SIG-M5 treated with dmso at 0.1 percent for 504 hours (cell line): ENCODE data around the gene B4GALNT3.

Experiments
- DNase-seq: peaks from one replicate; lab custom pipeline; 2025; ENCODE audit not compliant: unreplicated experiment; lab: John Stamatoyannopoulos, UW

Gene B4GALNT3

DNA sequence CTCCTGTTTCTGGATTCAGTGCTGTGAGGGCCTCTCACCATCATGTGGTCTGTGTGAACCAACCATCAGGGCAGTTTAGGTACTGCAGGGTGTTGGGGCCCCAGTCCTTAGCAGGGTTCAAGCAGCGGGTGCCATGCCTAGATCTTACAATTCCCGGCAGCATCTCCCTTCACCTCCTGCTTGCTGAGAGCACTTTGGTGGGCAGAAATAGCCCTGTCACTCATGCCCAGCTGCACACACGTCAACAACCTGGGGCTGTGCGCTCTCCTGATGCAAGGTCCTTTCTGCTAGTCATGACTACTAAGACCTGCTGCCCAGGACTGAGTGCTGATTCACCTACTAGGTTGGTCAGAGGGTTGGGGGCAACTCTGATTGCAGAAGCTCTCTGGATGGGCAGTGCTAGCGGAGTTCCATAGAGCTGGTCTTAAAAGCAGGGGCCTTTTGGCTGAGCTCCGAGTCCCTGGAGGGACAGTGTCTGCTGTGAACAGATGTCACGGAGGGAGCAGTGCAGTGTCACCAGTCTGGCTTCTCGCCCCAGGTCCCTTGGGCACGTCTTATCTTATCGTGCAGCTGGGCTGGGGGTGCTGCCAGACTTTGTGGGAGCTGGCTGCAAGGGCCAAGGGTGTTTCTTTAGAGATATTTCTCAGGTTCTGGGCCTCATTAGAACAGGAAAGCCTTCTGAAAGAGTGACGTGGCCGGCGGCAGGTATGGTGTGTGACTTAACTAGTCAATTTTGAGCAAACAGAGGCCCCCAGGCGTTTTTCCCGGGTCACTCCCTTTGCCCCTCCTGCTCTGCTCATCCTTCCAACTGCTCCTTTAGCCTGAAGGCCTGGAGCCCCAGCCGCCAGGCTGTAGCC lies 131.7 kb downstream of the B4GALNT3 start:
- no peak for DNase-seq

DNA sequence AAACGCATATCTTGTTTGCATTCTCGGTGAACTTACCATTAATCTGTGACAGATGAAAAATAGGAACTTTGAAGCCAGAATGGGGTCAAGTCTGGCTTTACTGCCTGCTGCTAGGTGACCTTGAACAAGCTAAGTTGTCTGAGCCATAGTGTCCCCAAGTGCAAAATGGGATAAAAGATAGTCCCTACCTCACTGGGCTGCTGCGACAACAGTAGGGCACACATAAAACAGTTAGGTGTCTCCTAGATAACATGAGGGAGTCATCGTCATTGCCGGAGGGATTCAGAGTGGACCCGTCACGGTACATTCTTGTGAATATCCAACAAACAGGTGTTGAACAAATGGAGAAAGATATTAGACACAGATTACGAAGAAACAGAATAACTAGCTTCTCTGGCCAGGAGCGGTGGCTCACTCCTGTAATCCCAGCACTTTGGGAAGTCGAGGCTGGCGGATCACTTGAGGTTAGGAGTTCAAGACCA lies 132.3 kb downstream of the B4GALNT3 start:
- DNase-seq = no peak

DNA sequence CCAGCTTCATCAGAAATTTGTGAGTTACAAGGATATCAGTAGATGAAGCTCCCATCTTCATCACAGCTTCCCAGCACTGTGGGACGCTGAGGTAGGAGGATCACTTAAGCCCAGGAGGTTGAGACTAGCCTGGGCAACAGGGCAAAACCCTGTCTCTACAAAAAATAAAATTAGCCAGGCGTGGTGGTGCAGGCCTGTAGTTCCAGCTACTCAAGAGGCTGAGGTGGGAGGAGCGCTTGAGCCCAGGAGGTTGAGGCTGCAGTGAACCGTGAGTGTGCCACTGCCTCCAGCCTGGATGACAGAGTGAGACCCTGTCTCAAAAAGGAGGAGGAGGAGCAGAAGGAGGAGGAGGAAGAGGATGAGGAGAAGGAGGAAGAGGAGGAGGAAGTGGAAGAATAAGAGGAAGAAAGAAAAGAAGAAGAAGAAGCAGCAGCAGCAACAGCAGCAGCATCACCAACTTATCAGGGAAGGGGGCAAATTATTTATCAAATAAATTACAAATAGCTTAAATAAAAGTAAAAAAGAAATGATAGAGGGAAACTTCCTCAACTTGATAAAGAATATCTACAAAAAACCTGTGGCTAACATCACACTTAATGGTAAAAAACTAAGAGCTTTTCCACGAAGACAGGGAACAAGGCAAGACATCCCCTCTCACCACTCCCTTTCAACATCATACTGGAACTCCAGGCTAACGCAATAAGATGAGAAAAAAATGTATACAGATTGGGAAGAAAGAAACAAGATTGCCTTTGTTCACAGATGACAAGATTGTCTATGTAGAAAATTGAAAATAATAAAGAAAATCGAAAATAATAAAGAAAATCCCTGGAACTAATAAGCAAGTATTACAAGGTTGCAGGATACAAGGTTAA lies 133.9 kb downstream of the B4GALNT3 start:
- no peak for DNase-seq

DNA sequence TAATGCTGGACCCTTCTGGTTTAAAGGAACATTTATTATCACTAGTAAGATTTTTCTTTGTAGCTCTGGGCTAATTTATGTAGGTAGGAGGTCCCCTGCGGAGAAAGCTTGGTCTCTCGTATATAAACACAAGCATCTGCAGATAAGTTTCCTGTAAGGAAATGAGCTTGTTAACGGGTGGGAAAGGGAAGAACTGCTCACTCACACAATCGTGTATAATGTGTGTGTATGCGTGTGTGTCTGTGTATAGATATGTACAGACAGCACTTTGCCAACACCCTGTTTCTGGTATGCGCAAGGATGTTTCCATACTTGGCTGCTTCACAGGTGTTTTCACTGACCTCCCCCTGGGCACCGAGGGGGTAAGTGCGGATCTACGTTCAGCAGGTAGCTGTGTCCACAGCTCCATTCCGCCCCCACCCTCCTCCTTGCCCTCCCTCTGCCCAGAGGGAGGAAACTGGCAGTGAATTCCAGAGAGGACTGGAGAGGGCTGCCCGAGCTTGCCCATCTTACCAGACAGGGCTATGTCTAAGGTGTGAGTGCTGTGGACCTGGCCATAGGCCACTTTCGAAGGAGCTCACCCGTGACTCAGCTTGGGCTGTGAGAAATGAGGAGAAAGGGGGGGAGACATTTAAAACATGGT lies 138.3 kb downstream of the B4GALNT3 start:
- DNase-seq = no peak

DNA sequence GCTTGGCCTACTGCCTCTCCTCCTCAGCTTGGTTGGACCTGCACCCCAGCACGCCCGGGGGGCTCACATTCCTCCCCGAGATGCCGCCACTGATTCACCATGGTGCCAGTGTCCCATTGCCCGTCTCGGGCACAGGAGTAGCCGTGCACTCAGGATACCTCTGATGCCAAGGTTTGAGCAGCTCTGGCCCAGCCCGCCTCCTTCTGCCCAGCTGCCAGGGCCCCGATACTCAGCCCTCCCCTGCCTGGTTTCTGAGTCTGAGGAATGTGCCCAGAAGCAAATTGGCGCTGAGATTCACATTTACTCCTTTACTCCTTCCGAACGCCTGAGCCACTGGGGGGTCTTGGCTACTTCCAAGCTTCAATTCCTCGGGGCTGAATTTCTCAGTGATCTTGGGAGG lies 140.0 kb downstream of the B4GALNT3 start:
- DNase-seq = no peak

DNA sequence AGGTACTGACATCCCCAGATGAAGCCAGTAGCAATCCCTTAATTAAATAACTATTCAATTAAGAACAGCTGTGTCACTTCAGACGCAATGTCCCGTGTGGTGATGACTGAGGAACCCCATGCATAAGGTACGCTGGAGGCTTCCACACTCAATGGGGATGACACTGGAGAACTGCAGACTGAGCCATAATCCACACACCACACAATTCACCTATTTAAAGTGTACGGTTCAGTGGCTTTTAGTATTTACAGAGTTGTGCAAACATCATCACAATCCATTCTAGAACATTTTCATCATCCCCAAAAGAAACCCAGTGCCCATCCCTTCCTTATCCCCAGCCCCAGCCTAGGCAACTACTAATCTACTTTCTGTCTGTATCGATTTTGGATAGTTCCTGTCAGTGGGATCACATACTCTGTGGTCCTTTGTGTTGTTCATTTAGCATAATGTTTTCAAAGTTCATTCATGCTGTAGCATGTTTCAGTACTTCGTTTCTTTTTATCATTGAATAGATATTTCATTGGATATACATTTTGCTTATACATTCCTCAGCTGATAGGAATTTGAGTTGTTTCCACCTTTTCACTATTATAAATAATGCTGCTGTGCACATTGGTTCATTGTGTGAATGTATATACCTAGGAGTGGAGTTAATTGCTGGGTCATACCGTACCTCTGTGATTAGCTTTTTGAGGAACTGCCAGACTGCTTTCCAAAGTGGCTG lies 142.4 kb downstream of the B4GALNT3 start:
- no peak for DNase-seq

DNA sequence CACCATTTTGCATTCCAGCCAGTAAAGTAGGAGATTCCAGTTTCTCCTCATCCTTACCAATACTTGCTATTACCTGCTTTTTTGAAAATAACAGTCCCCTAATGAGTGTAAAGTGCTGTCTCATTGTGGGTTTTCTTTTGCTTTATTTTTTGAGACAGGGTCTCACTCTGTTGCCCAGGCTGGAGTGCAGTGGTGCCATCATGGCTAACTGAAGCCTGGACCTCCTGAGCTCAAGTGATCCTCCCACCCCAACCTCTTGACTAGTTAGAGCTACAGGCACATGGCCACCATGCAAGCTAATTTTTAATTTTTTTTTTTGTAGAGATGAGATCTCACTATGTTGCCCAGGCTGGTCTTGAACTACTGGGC lies 142.9 kb downstream of the B4GALNT3 start:
- no peak for DNase-seq

DNA sequence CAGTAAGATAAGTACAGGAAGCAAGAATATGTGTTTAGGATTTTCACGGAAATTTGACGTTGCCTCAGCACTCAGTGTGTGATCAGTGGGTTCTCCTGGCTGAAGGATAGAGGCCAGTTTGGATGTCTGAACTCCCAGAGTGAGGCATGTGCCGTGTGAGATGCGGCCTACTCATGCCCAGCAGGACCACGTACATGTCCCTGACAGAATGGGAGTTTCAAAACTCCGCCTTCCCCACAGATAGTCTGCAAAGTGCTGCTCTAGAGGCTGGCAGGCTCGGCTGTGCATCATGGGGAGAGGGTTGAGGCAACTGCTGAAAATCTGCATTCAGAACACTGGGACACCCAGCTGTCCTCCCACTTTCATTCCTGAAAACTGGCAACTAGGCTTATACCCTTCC lies 145.2 kb downstream of the B4GALNT3 start:
- DNase-seq = no peak

DNA sequence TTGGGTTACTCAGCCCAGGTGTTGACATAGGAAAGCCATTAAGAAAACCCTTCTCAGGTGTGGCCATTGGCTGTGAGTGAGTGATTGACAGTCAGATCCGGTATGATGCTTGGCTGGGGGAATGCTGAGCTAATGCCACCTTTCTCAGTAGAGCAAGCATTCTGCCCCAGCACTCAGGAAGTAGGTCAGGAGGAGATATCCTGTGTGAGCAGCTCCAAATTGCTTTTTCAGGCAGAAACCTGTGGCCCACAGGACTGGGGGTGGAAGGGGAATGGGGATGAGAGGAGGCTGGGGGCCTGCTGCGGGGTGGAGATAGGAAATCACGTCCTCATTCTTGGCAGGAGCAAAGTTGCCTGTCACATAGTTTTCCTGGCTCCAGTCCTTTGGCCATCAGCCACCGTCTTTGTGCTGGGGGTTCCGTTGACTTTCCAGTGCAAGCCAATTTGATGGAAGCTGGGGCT lies 147.8 kb downstream of the B4GALNT3 start:
- DNase-seq = no peak

DNA sequence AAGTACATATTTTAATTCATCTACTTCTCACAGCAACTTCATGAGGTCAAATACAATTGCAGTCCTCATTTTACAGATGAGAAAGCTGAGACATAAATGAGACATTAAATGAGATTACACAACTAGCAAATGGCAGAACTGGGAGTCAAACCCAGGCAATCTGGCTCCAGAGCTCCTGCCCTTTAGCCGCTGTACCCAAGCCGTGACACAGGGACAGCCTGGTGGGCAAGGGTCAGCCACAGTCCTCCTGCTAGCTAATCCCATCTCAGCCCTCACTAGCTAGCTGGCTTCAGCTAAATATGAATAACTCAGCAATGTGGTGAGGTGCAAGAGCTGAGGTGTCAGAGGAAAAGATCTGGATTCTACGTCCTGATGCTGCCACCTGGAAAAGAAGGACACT lies 148.7 kb downstream of the B4GALNT3 start:
- DNase-seq = no peak

DNA sequence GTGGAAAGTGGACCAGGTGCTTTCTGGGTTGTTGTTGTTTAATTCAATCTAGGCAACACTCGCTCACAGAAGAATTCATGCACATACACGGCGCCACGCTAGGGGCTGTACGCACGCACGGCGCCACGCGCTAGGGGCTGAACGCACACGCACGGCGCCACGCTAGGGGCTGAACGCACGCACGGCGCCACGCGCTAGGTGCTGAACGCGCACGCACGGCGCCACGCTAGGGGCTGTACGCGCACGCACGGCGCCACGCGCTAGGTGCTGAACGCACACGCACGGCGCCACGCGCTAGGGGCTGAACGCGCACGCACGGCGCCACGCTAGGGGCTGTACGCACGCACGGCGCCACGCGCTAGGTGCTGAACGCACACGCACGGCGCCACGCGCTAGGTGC lies 149.2 kb downstream of the B4GALNT3 start:
- DNase-seq = no peak

DNA sequence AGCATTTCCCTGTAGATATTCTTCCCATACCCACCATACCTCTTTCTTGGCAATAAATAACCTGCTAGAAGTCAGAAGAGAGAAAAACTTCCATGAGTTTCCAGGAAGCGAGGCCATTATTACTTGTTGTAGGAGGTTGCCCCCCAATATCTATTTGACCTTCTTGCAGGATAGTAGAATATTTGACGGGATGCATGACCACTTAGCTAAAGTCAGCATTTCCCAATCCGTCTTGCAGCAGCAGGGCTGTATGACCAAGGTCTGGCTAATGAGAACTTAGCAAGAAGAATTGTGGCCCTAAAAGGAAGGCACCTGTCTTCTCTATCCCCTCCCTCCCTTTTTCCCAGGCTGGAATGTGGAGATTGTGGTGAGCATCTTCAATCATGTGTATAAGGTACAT lies 152.0 kb downstream of the B4GALNT3 start:
- no peak for DNase-seq

DNA sequence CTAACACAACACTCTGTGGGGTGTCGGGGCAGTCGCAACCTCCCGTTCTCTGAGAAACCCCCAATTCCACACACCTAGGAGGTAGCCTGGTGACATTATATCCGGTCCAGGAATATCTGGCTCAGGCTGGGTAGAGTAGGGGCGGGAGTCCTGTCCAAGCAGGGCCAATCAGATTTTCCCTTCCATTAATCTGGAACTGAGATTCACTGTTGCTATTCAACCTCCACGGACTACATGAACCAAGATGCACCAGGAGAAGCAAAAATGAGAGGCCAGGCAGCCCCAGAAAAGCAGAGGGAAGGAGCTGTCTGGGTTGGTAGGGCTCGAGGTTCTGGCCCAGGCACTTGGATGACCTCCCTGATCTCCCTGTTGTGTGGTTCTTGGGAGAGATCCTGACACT lies 152.6 kb downstream of the B4GALNT3 start:
- no peak for DNase-seq

DNA sequence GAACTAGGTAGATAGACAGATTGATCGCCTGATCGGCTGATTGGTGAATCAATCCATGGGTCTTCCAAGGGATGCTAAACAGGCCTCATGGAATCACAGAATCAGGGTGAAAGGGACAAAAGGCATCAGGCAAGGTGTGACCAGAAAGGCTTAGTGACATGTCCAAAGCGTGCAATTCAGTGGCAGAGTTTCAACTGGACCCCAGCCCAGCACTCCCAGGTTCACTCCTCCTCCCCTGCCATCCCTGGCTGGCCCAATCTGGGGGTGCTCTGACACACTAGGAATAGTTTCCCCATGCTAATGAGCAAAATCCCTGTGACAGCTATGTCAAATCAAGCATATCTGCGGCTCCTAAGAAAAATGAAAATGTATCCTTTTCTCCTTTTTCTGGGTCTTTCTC lies 153.1 kb downstream of the B4GALNT3 start:
- no peak for DNase-seq
